NCI-H510A (cell line): Measurements from ENCODE around the gene ST8SIA2.
"Not testable (repeated sequence)": the region's sequence is repeated elsewhere in the genome, so short reads cannot be mapped to it uniquely, and the experiment has no call there.

ENCODE experiments used
- DNase-seq: peaks from one replicate; lab custom pipeline; 2025; lab: John Stamatoyannopoulos, UW

The ST8SIA2 gene

GRCh38 chr15:92443381-92443780, 49.7 kb downstream of the ST8SIA2 start:
- DNase-seq: no peak

- no peak for DNase-seq
Observed at GRCh38 chr15:92444631-92445030, 51.0 kb downstream of the ST8SIA2 start.

GRCh38 chr15:92448370-92448769, 54.7 kb downstream of the ST8SIA2 start:
- no peak for DNase-seq

GRCh38 chr15:92449476-92449875, 55.8 kb downstream of the ST8SIA2 start:
- DNase-seq: no peak

GRCh38 chr15:92451225-92451825, 57.6 kb downstream of the ST8SIA2 start:
- no peak for DNase-seq

- DNase-seq: no peak
Observed at GRCh38 chr15:92452143-92452542, 58.5 kb downstream of the ST8SIA2 start.

- no peak for DNase-seq
Observed at GRCh38 chr15:92453607-92454006, 59.9 kb downstream of the ST8SIA2 start.

- no peak for DNase-seq
Observed at GRCh38 chr15:92454555-92455105, 60.9 kb downstream of the ST8SIA2 start.

GRCh38 chr15:92455271-92455670, 61.6 kb downstream of the ST8SIA2 start:
- no peak for DNase-seq

- DNase-seq: no peak
Observed at GRCh38 chr15:92457471-92458041, 63.9 kb downstream of the ST8SIA2 start.

- no peak for DNase-seq
Observed at GRCh38 chr15:92460023-92460422, 66.3 kb downstream of the ST8SIA2 start.

GRCh38 chr15:92462424-92463125, 68.9 kb downstream of the ST8SIA2 start:
- DNase-seq: no peak

- no peak for DNase-seq
Observed at GRCh38 chr15:92463352-92463751, 69.7 kb downstream of the ST8SIA2 start.

GRCh38 chr15:92463826-92464225, 70.1 kb downstream of the ST8SIA2 start:
- no peak for DNase-seq

GRCh38 chr15:92466834-92467233, 73.2 kb downstream of the ST8SIA2 start:
- no peak for DNase-seq

GRCh38 chr15:92467245-92467644, 73.6 kb downstream of the ST8SIA2 start:
- no peak for DNase-seq

GRCh38 chr15:92468991-92469390, 75.3 kb downstream of the ST8SIA2 start:
- DNase-seq: no peak

GRCh38 chr15:92471288-92471687, 77.6 kb downstream of the ST8SIA2 start:
- no peak for DNase-seq

- no peak for DNase-seq
Observed at GRCh38 chr15:92473756-92474155, 80.1 kb downstream of the ST8SIA2 start.

GRCh38 chr15:92479730-92480129, 86.0 kb downstream of the ST8SIA2 start:
- not testable (repeated sequence) for DNase-seq

GRCh38 chr15:92480361-92480760, 86.7 kb downstream of the ST8SIA2 start:
- no peak for DNase-seq

- no peak for DNase-seq
Observed at GRCh38 chr15:92485441-92485840, 91.8 kb downstream of the ST8SIA2 start.

GRCh38 chr15:92492551-92493115, 99.0 kb downstream of the ST8SIA2 start:
- no peak for DNase-seq
